GM23338 (cell line): ENCODE measurements around the gene STPG1.

Source experiments
- CREB1 ChIP-seq: fragments of 250-450 bp; sonication (Bioruptor Pico); IDR thresholded peaks from 2 replicates; pipeline ENCODE4 v1.5.0; 2020; ENCODE audit warnings: low read depth, mild to moderate bottlenecking, moderate library complexity
- CTCF ChIP-seq, 2 experiments: fragments of 200-600 bp in 1 of 2; sonication (generic) in 1 of 2; conservative IDR thresholded peaks; 2 replicates each; pipeline versions ENCODE4 v1.5.1 to v1.6.1; 2016 to 2017; ENCODE audit warnings: antibody characterized with exemption in 2 of 2, low read depth in 2 of 2, mild to moderate bottlenecking in 2 of 2, moderate library complexity in 1 of 2
- ETS1 ChIP-seq: IDR thresholded peaks from 2 replicates; pipeline ENCODE4 v1.6.1; 2016; ENCODE audit warnings: antibody characterized with exemption
- EZH2 ChIP-seq: fragments of 200-600 bp; sonication (generic); IDR thresholded peaks from one replicate; pipeline ENCODE4 v1.8.0; 2017; ENCODE audit warnings: antibody characterized with exemption, mild to moderate bottlenecking, low read depth; ENCODE audit not compliant: unreplicated experiment
- EZH2phosphoT487 ChIP-seq: fragments of 200-600 bp; sonication (generic); IDR thresholded peaks from one replicate; pipeline ENCODE4 v1.8.1; 2018; ENCODE audit warnings: antibody characterized with exemption; ENCODE audit not compliant: unreplicated experiment
- JUNB ChIP-seq: IDR thresholded peaks from one replicate; pipeline ENCODE4 v1.6.1; 2016; ENCODE audit warnings: antibody characterized with exemption; ENCODE audit not compliant: unreplicated experiment
- NANOG ChIP-seq: IDR thresholded peaks from 2 replicates; pipeline ENCODE4 v1.6.1; 2016; ENCODE audit warnings: antibody characterized with exemption, borderline replicate concordance
- POLR2AphosphoS5 ChIP-seq: IDR thresholded peaks from 2 replicates; pipeline ENCODE4 v1.6.1; 2016; ENCODE audit warnings: antibody characterized with exemption, low read depth
- REST ChIP-seq: IDR thresholded peaks from one replicate; pipeline ENCODE4 v1.6.1; 2018; ENCODE audit warnings: antibody characterized with exemption; ENCODE audit not compliant: unreplicated experiment
- STAT1 ChIP-seq: IDR thresholded peaks from one replicate; pipeline ENCODE4 v1.6.1; 2016; ENCODE audit warnings: antibody characterized with exemption; ENCODE audit not compliant: unreplicated experiment
- ZNF114 ChIP-seq: fragments of 250-450 bp; sonication (Bioruptor Pico); IDR thresholded peaks from 2 replicates; pipeline ENCODE4 v1.5.0; 2020; ENCODE audit warnings: mild to moderate bottlenecking, moderate library complexity
- ZNF331 ChIP-seq: fragments of 250-450 bp; sonication (Bioruptor Pico); IDR thresholded peaks from 2 replicates; pipeline ENCODE4 v1.5.0; 2020; ENCODE audit warnings: low read depth, mild to moderate bottlenecking, moderate library complexity

- TF ChIP-seq CTCF (conservative IDR thresholded peaks at IDR 0.05; ENCODE audit: low read depth in 2 of 2) (no peak), EZH2phosphoT487 (no peak), CREB1 (CRISPR knock-in tag) (no peak), EZH2 (no peak), STAT1 (no peak), POLR2AphosphoS5 (no peak), REST (no peak), ZNF114 (CRISPR knock-in tag) (no peak), ETS1 (no peak), NANOG (no peak), JUNB (no peak), ZNF331 (CRISPR knock-in tag) (no peak)
Measured at GRCh38 chr1:24454673-24455072, 41.1 kb upstream of the STPG1 start.
